ENCODE results near the gene CAMKV.

- TF ChIP-seq PATZ1 (CRISPR knock-in tag; IDR thresholded peaks at IDR 0.05; ENCODE audit: borderline replicate concordance), result no peak
- no peak for TF ChIP-seq SNAI2 (CRISPR knock-in tag; IDR thresholded peaks at IDR 0.05)
Measured at GRCh38 chr3:49906073-49906743, 36.5 kb upstream of the CAMKV start.
